GM11168 (cell line): ENCODE results near the gene ADAMTS1.

Experiments
- in situ Hi-C: fragments of 300-500 bp; cut with MboI; formaldehyde crosslinking; loops from one replicate; pipeline ENCODE4 v1.12.0; 2022; ENCODE audit warnings: low sequenced_read_pairs; ENCODE audit not compliant: unreplicated experiment

Gene ADAMTS1

GRCh38 chr21:26794597-26795411, 50.4 kb downstream of the ADAMTS1 start:
- in situ Hi-C loops, result no loop called here

- in situ Hi-C loops, result no loop called here
Measured at GRCh38 chr21:26790296-26790695, 54.9 kb downstream of the ADAMTS1 start.

GRCh38 chr21:26788790-26789189, 56.4 kb downstream of the ADAMTS1 start:
- in situ Hi-C loops, result no loop called here
